Activated naive CD8-positive, alpha-beta T cell treated with anti-CD3 and anti-CD28 coated beads, Interleukin-2, amount 50 U/mL, for 24 hours (primary cell): ENCODE measurements around the gene KIR2DL3.
"Not testable (repeated sequence)": the region's sequence is repeated elsewhere in the genome, so short reads cannot be mapped to it uniquely, and the experiment has no call there.

Source experiments
- ATAC-seq: fragments of 150-1000 bp; cut with Tn5 transposase; one replicate; pipeline ENCODE4 v1.10.0; 2021
- DNase-seq: peaks from one replicate; pipeline ENCODE4 v3.0.0; 2021
- H3K27ac Mint-ChIP-seq: one replicate; pipeline ENCODE4 v1.8.0; 2021; ENCODE audit warnings: mild to moderate bottlenecking, mixed read lengths
- H3K27me3 Mint-ChIP-seq: one replicate; pipeline ENCODE4 v1.8.0; 2021; ENCODE audit warnings: mixed read lengths
- H3K36me3 Mint-ChIP-seq: one replicate; pipeline ENCODE4 v1.8.0; 2021; ENCODE audit warnings: low read depth, mixed read lengths
- H3K4me1 Mint-ChIP-seq: one replicate; pipeline ENCODE4 v1.8.0; 2021; ENCODE audit warnings: mixed read lengths
- H3K4me3 Mint-ChIP-seq: one replicate; pipeline ENCODE4 v1.8.0; 2021; ENCODE audit warnings: mild to moderate bottlenecking, moderate library complexity, mixed read lengths
- H3K9me3 Mint-ChIP-seq: one replicate; pipeline ENCODE4 v1.8.0; 2021; ENCODE audit warnings: mixed read lengths

KIR2DL3 gene

DNA sequence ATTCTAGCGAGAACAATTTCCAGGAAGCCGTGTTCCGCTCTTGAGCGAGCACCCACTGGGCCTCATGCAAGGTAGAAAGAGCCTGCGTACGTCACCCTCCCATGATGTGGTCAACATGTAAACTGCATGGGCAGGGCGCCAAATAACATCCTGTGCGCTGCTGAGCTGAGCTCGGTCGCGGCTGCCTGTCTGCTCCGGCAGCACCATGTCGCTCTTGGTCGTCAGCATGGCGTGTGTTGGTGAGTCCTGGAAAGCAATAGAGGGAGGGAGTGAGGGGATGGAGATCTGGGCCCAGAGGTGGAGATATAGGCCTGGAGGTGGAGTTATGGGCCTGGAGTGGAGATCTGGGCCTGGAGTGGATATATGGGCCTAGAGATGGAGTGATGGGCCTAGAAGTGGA, 31.3 kb downstream of the KIR2DL3 start, which contains the start of gene KIR2DL1:
Gene KIR2DL1, plus strand, starts transcription at position 148 of the 400 bp plus-strand sequence. Its CDS starts 58 bp downstream, at position 206.
- not testable (repeated sequence) for H3K27ac Mint-ChIP-seq, H3K27me3 Mint-ChIP-seq, ATAC-seq, H3K9me3 Mint-ChIP-seq, H3K4me1 Mint-ChIP-seq, DNase-seq, H3K36me3 Mint-ChIP-seq, H3K4me3 Mint-ChIP-seq

DNA sequence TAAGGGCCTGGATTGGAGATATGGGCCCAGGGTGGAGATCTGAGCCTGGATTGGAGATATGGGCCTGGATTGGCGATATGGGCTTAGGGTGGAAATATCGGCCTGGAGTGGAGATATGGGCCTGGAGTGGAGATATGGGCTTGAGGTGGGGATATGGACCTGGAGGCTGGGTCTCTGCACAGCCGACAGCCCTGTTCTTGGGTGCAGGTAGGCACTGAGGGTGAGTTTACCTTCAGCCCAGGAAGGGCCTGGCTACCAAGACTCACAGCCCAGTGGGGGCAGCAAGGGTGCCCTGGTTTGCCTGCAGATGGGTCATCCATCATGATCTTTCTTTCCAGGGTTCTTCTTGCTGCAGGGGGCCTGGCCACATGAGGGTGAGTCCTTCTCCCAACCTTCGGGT, 32.2 kb downstream of the KIR2DL3 start:
- DNase-seq, H3K4me3 Mint-ChIP-seq, H3K9me3 Mint-ChIP-seq, H3K27ac Mint-ChIP-seq, ATAC-seq, H3K27me3 Mint-ChIP-seq, H3K4me1 Mint-ChIP-seq, H3K36me3 Mint-ChIP-seq: not testable (repeated sequence)

DNA sequence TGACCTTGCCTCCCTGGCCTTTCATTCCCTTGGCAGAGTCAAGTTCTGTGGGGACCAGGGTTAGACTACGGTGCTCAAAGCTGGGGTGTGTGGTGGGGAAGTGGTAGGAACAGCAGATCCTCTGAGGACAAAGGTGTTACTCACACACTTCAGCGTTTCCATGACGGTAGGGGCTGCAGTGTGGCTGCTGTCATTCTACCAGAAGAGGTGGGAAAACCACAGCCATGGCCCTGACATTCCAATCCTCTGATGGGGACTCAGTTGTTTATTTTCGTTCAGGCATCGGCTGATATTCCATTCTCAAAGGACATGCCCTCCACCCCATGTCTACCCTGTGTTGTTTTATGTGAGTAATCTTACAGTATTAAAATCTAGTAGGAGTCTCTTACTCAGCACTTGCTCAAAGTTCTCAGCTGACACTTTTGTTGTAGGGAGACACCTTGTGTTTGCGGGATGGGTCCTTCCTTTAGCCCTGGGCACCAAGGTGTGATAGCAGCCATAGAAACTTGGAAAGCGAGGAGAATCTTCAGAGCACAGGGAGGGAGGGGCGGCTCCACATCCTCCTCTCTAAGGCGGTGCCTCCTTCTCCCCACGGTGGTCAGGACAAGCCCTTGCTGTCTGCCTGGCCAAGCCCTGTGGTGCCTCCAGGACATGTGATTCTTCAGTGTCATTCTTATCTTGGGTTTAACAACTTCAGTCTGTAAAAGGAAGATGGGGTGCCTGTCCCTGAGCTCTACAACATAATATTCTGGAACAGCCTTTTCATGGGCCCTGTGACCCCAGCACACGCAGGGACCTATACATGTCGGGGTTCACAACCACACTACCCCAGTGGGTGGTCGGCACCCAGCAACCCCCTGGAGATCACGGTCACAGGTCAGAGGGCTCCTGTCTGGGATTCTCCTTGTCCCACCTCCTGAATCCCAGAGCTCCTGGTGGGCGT, 33.0 kb downstream of the KIR2DL3 start:
- not testable (repeated sequence) for H3K27ac Mint-ChIP-seq, H3K27me3 Mint-ChIP-seq, H3K9me3 Mint-ChIP-seq, DNase-seq, H3K36me3 Mint-ChIP-seq, H3K4me1 Mint-ChIP-seq, H3K4me3 Mint-ChIP-seq
- peak; percentile 59 for ATAC-seq

DNA sequence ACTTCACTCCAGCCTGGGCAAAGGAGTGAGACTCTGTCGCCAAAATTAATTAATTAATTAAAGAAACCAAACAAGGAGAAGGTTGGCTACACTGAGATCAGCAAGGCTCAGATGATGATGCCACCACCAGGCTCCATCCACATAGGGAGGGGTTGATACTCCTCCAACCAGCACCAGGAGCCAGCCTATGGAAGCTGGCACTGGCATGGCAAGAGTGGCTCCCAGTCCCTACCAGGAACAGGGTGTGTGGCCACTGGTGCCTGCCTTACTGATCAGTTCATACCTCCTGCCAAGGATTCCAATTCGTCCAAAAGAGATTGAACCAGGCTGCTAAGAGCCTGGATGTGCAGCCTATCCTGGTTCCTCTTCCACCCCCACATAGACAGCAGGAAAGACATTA, 34.4 kb downstream of the KIR2DL3 start:
- H3K27me3 Mint-ChIP-seq, H3K4me1 Mint-ChIP-seq, H3K36me3 Mint-ChIP-seq, H3K4me3 Mint-ChIP-seq, ATAC-seq, H3K9me3 Mint-ChIP-seq, DNase-seq, H3K27ac Mint-ChIP-seq: not testable (repeated sequence)

DNA sequence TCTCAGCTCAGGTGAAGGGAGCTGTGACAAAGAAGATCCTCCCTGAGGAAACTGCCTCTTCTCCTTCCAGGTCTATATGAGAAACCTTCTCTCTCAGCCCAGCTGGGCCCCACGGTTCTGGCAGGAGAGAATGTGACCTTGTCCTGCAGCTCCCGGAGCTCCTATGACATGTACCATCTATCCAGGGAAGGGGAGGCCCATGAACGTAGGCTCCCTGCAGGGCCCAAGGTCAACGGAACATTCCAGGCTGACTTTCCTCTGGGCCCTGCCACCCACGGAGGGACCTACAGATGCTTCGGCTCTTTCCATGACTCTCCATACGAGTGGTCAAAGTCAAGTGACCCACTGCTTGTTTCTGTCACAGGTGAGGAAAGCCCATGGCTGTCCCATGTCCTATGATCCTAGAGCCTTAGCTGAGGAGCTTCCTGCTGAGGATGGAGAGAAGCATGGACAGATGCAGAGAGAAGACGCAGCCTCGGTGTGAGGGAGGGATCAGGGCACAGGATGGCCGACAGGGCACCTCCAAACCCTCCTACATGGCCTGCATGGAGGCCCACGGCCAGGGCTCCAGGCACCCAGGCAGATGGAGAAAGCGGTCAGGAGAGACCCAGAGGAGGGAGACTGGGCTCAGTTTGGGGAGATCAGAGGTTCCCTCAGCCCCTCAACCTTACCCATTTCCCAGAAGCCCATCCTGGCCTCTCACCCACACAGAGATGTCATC, 36.9 kb downstream of the KIR2DL3 start:
- H3K36me3 Mint-ChIP-seq, DNase-seq, H3K4me3 Mint-ChIP-seq, H3K4me1 Mint-ChIP-seq, ATAC-seq, H3K27ac Mint-ChIP-seq, H3K27me3 Mint-ChIP-seq, H3K9me3 Mint-ChIP-seq: not testable (repeated sequence)

DNA sequence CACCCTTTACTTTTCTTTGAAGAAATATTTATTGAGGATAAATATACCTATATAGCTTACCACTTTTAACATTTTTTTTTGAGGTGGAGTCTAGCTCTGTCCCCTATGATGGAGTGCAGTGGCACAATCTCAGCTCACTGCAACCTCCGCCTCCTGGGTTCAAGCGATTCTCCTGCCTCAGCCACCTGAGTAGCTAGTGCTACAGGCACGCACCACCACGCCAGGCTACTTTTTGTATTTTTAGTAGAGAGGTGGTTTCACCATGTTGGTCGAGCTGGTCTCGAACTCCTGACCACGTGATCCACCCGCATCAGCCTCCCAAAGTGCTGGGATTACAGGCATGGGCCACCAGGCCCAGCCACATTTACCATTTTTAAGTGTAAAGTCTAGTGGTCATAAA, 37.5 kb downstream of the KIR2DL3 start:
- not testable (repeated sequence) for H3K27me3 Mint-ChIP-seq, H3K27ac Mint-ChIP-seq, H3K9me3 Mint-ChIP-seq, H3K36me3 Mint-ChIP-seq, DNase-seq, H3K4me3 Mint-ChIP-seq, ATAC-seq, H3K4me1 Mint-ChIP-seq

DNA sequence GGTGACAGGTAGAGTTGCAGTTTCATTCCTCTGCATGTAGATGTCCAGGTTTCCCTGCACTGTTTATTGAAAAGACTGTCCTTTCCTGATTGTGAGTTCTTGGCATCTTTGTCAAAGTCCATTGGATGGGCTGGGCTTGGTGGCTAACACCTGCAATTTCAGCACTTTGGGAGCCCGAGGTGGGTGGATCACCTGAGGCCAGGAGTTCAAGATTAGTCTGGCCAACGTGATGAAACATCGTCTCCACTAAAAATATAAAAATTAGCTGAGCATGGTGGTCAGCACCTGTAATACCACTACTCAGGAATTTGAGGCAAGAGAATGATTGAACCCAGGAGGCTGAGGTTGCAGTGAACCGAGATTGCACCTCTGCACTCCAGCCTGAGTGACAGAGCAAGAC, 39.5 kb downstream of the KIR2DL3 start:
- H3K27me3 Mint-ChIP-seq, H3K4me3 Mint-ChIP-seq, DNase-seq, H3K27ac Mint-ChIP-seq, H3K36me3 Mint-ChIP-seq, ATAC-seq, H3K4me1 Mint-ChIP-seq: not testable (repeated sequence)
- H3K9me3 Mint-ChIP-seq = peaks cover 12% of the 10 kb centered on the region

DNA sequence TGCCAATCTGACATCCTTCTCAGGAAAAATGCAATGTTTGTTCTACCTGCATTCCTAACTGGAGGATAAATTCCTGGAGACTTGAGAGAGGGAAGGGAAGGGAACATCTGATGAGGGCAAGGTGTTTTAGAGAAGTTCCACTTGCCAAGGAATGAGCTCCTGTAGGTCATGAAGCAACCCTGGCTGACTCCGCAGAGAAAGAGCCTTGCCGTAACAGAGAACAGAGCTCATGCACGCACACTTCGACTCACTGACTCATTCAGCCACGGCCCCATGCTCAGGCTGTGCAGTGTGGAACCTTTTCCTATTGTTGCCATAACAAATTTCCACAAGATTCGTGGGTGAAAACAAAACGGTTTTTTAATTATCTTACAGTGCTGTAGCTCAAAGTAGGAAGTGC, 40.6 kb downstream of the KIR2DL3 start:
- not testable (repeated sequence) for H3K4me1 Mint-ChIP-seq, H3K36me3 Mint-ChIP-seq, ATAC-seq, H3K27me3 Mint-ChIP-seq, H3K4me3 Mint-ChIP-seq, H3K27ac Mint-ChIP-seq, DNase-seq
- H3K9me3 Mint-ChIP-seq = peaks cover 12% of the 10 kb centered on the region

DNA sequence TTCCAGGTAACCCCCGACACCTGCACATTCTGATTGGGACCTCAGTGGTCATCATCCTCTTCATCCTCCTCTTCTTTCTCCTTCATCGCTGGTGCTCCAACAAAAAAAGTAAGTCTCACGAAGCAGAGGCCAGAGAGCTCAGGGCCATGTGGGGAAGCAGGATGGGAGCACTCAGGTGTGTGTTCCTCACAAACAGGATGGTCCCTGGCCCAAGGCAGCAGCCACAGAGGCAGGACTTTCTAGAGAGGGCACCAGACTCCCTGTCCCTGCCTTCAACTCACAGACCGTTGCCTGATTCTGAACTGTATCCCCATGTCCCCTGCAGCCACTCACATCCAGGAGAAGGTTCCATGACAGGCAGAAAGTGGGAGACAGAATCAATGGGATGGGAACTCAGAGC, 44.6 kb downstream of the KIR2DL3 start:
- H3K36me3 Mint-ChIP-seq, ATAC-seq, H3K4me3 Mint-ChIP-seq, H3K27ac Mint-ChIP-seq, DNase-seq, H3K4me1 Mint-ChIP-seq, H3K9me3 Mint-ChIP-seq: not testable (repeated sequence)
- H3K27me3 Mint-ChIP-seq = peaks cover 14% of the 10 kb centered on the region

DNA sequence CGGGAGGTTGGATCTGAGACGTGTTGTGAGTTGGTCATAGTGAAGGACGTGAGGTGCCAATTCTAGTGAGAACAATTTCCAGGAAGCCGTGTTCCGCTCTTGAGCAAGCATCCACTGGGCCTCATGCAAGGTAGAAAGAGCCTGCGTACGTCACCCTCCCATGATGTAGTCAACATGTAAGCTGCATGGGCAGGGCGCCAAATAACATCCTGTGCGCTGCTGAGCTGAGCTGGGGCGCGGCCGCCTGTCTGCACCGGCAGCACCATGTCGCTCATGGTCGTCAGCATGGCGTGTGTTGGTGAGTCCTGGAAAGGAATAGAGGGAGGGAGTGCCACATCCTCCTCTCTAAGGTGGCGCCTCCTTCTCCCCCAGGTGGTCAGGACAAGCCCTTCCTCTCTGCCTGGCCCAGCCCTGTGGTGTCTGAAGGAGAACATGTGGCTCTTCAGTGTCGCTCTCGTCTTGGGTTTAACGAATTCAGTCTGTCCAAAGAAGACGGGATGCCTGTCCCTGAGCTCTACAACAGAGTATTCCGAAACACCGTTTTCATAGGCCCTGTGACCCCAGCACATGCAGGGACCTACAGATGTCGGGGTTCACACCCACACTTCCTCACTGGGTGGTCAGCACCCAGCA, 47.9 kb downstream of the KIR2DL3 start:
- not testable (repeated sequence) for H3K36me3 Mint-ChIP-seq, H3K4me3 Mint-ChIP-seq, H3K9me3 Mint-ChIP-seq, H3K4me1 Mint-ChIP-seq, DNase-seq, ATAC-seq, H3K27ac Mint-ChIP-seq
- H3K27me3 Mint-ChIP-seq = peaks cover 11% of the 10 kb centered on the region

DNA sequence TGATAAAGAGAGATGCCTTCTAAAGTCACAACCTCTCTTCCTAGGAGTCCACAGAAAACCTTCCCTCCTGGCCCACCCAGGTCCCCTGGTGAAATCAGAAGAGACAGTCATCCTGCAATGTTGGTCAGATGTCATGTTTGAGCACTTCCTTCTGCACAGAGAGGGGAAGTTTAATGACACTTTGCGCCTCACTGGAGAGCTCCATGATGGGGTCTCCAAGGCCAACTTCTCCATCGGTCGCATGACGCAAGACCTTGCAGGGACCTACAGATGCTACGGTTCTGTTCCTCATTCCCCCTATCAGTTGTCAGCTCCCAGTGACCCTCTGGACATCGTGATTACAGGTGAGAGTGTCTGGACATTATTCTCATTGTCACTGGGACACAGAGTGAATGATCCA, 49.8 kb downstream of the KIR2DL3 start:
- not testable (repeated sequence) for H3K9me3 Mint-ChIP-seq, H3K4me1 Mint-ChIP-seq, H3K36me3 Mint-ChIP-seq, H3K27ac Mint-ChIP-seq, DNase-seq, ATAC-seq, H3K4me3 Mint-ChIP-seq
- H3K27me3 Mint-ChIP-seq = peaks cover 11% of the 10 kb centered on the region

DNA sequence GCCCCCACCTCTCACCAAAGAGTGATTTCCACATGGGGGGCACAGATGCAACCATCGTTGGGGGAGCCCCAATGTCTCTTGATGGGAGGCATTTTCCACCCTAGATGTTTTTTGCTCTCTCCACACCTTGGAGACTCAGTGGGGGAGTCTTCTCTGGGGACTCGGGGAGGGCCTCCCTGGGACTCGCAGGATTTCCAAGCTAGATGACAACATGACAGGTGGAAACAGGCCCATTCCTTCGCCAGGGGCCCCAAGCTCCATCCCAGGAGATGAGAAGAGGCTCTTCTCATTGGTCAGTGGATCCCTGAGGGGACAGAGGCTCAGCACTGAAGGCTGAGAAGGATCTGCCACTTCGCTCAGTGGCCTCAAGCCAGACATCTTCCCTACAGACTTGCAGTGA, 52.4 kb downstream of the KIR2DL3 start:
- H3K27me3 Mint-ChIP-seq = peaks cover 3% of the 10 kb centered on the region
- H3K27ac Mint-ChIP-seq = no peak overlapping the region
- no peak overlapping the region for H3K4me3 Mint-ChIP-seq
- no peaks in the 10 kb centered on the region for H3K9me3 Mint-ChIP-seq
- ATAC-seq (no peak), DNase-seq (no peak)
- no peaks in the 10 kb centered on the region for H3K36me3 Mint-ChIP-seq
- H3K4me1 Mint-ChIP-seq = peaks cover 16% of the 10 kb centered on the region

DNA sequence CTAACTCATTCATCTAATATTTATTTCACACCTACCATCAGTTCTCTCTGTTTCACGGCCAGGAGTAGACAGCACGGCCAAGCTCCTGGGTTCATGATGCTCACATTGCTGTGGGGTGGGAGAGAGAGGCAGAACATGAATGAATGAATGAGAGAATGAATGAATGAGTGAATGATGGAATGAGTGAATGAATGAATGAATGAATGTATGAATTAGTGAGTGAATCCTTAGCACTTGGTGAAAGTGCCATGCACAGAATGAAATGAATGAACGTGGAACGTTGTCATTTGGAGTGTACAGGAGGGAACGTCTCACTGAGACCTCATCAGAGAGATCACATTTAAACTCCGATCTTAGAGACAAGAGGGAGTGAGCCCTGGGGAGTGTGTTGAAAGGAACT, 53.2 kb downstream of the KIR2DL3 start:
- Mint-ChIP-seq H3K36me3 (no peaks in the 10 kb centered on the region), H3K4me1 (peaks cover 16% of the 10 kb centered on the region), H3K27me3 (peaks cover 3% of the 10 kb centered on the region), H3K27ac (no peak overlapping the region), H3K9me3 (no peaks in the 10 kb centered on the region), H3K4me3 (no peak overlapping the region)
- no peak for ATAC-seq
- DNase-seq = no peak

DNA sequence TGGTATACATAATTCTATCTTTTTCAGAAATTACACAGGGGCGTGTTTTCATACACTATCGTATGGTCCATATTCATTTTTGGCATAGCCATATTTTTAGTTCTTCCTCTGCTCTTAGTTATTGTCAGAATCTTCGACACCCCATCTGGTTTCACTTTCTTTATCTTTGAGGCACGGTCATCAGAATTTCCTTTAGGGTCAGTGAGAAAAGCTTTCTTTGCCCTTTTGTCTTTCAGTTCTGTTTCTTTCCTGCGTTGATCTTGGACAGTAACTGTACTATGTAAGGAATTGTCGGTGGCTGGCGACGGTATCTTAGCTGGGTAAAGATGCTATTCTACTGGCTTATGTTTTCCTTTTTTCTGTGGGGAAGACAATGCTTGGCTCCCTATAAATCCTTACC, 54.5 kb downstream of the KIR2DL3 start:
- no peak overlapping the region for H3K27ac Mint-ChIP-seq
- H3K4me3 Mint-ChIP-seq = peak overlapping the region; percentile 71
- no peak for DNase-seq
- no peaks in the 10 kb centered on the region for H3K36me3 Mint-ChIP-seq
- peaks cover under 1% of the 10 kb centered on the region for H3K27me3 Mint-ChIP-seq
- ATAC-seq = no peak
- H3K9me3 Mint-ChIP-seq = no peaks in the 10 kb centered on the region
- H3K4me1 Mint-ChIP-seq = peaks cover 16% of the 10 kb centered on the region

DNA sequence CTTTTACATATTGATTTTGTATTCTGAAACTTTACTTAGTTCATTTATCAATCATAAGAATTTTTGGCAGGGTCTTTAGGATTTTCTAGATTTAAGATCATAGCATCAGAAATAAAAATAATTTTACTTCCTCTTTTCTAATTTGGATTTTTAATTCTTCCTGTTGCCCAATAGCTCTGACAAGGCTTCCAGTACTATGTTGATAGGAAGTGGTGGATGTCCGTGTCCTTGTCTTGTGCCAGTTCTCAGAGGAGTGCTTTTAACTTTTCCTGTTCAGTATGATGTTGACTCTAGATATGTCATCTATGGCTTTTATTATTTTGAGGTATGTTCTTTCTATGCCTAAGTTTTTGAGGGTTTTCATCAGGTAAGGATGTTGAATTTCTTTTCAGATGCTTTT, 57.4 kb downstream of the KIR2DL3 start:
- Mint-ChIP-seq H3K4me3 (no peak overlapping the region), H3K36me3 (no peaks in the 10 kb centered on the region), H3K9me3 (no peaks in the 10 kb centered on the region), H3K27me3 (peaks cover 10% of the 10 kb centered on the region), H3K27ac (no peak overlapping the region), H3K4me1 (peaks cover 16% of the 10 kb centered on the region)
- no peak for ATAC-seq
- no peak for DNase-seq
